Keratinocyte (primary cell): Measurements from ENCODE around the gene ARHGAP4.

Source experiments
- CTCF ChIP-seq, 3 experiments: IDR thresholded peaks in 1 of 3; conservative IDR thresholded peaks in 1 of 3; optimal IDR thresholded peaks in 1 of 3; 2 replicates in 2 of 3; 3 replicates in 1 of 3; pipeline versions ENCODE3 to v1.5.1; 2011; ENCODE audit warnings: low read length in 3 of 3, mild to moderate bottlenecking in 3 of 3, moderate library complexity in 2 of 3, control low read depth in 1 of 3, inconsistent platforms in 1 of 3; ENCODE audit not compliant: insufficient read depth in 2 of 3; ENCODE audit errors: extremely low read depth in 1 of 3
- EZH2 ChIP-seq: IDR thresholded peaks from one replicate; pipeline ENCODE4 v1.6.1; 2012; ENCODE audit warnings: inconsistent platforms, mild to moderate bottlenecking, low read length, moderate library complexity

GRCh38 chrX:153931748-153932147, 5.7 kb upstream of the ARHGAP4 start:
- no peak for TF ChIP-seq CTCF (optimal IDR thresholded peaks at IDR 0.05 in 1 of 3, IDR thresholded peaks at IDR 0.05 in 1 of 3, conservative IDR thresholded peaks at IDR 0.05 in 1 of 3; ENCODE audit: extremely low read depth in 1 of 3, insufficient read depth in 2 of 3, low read length in 3 of 3)
- TF ChIP-seq EZH2, result no peak
